ENCODE data around the gene MEF2C. TPM values are rescaled to one million over a fixed set of nuclear protein-coding genes. Genes with fewer than 3 reads are reported as not detected.

Gene MEF2C
- 9.9 TPM for total RNA-seq (2021; ENCODE audit: unreplicated experiment)
- polyA plus RNA-seq (2012; ENCODE audit: insufficient read length): 6.6 TPM
- Bru-seq, nascent RNA: percentile 57 among the genes with signal in this experiment
- percentile 47 among the genes with signal in this experiment for BruChase-seq, experiment 1, labeled RNA remaining after a 2-hour chase
- percentile 43 among the genes with signal in this experiment for BruChase-seq, experiment 2, labeled RNA remaining after a 6-hour chase
- long read RNA-seq, partial matches to known transcripts: 4 of 14 reads
- long read RNA-seq, other reads (novel, unspliced or antisense): 6 of 14 reads

GRCh38 chr5:88883059-88883835 is at the start of gene MEF2C:
Gene MEF2C, minus strand, starts transcription at chr5:88883184. Its CDS starts 59,396 bp downstream, at chr5:88823788.
- no peak for DNase-seq (ENCODE audit: low read depth, low spot score)
- CTCF ChIA-PET: interaction anchor here (0.7 kb wide), 1 partner anchor 156 kb away, joined by 3 read pairs; no protein-coding TSS in a partner anchor
- no peak for TF ChIP-seq SIN3A (IDR thresholded peaks at IDR 0.05; ENCODE audit: borderline replicate concordance, insufficient read depth, low read depth, low read length)
- TF ChIP-seq POLR2AphosphoS5 (IDR thresholded peaks at IDR 0.05; ENCODE audit: low read depth, low read length): peak; percentile 40; the same call in 1 of the 2 replicates
- peak; percentile 16; the same call in 1 of the 2 replicates for TF ChIP-seq TCF7L2 (IDR thresholded peaks at IDR 0.05; ENCODE audit: low read depth, low read length)
- peak; percentile 82 for ATAC-seq
- in situ Hi-C loops (cut with HindIII; ENCODE audit: low pct_unique_long_range_greater_than_20kb, low sequenced_read_pairs) (no loop called here), intact Hi-C loops (cut with micrococcal nuclease; ENCODE audit: unreplicated experiment) (loop anchor here (2.0 to 10.0 kb wide), 3 partner anchors 56 to 1382 kb away; no protein-coding TSS in a partner anchor)
- Histone ChIP-seq H3K9me3 (ENCODE audit: control insufficient read depth, insufficient read depth, low read depth, low read length) (no peaks in the 10 kb centered on the region), H3K27ac (ENCODE audit: low read length) (peak within 1 kb of the TSS; percentile 92), H3K36me3 (ENCODE audit: control insufficient read depth, insufficient read depth, low read length) (no peaks in the 10 kb centered on the region; the same call in 1 of the 2 replicates), H3K4me1 (ENCODE audit: control insufficient read depth, insufficient read depth, low read length) (peaks cover 47% of the 10 kb centered on the region), H3K27me3 (ENCODE audit: control insufficient read depth, insufficient read depth, low read length) (no peaks in the 10 kb centered on the region), H3K4me3 (ENCODE audit: low read depth in 2 of 2, low read length in 2 of 2) (peak within 1 kb of the TSS; percentile 66 to 79)
- BruUV-seq (replicated peaks): no TSS peak
- POLR2A ChIA-PET: interaction anchor here (0.6 kb wide), 2 partner anchors 53 to 155 kb away, joined by 3 to 4 read pairs; no protein-coding TSS in a partner anchor

DNA sequence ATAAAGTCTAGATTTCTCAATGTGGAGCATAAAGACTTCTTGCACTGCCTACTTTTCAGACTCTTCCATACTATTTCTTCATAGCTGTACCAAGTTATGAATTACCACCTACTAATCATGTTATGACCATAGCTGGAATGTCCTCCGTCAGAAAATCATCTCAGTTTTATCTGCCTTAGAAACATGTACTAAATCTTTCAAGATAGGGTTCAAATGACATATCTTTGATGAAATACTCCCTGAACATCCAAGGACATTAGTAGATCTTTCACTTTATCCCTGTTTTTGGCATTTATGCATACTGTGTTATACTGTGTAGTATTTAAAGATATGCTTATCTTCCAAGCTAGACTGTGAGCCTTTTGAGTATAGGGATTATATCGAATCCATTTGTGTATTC is 49.6 kb upstream of the MEF2C start:
- intact Hi-C loops (cut with micrococcal nuclease; ENCODE audit: unreplicated experiment): no loop called here
- no peak for DNase-seq (ENCODE audit: low read depth, low spot score)
- no peaks in the 10 kb centered on the region for H3K4me1 ChIP-seq (ENCODE audit: control insufficient read depth, insufficient read depth, low read length)
- CTCF ChIA-PET: no interaction called here
- ATAC-seq: no peak
- no TSS peak for BruUV-seq (replicated peaks)
- H3K36me3 ChIP-seq (ENCODE audit: control insufficient read depth, insufficient read depth, low read length): no peaks in the 10 kb centered on the region
- TF ChIP-seq, protein P1, sequence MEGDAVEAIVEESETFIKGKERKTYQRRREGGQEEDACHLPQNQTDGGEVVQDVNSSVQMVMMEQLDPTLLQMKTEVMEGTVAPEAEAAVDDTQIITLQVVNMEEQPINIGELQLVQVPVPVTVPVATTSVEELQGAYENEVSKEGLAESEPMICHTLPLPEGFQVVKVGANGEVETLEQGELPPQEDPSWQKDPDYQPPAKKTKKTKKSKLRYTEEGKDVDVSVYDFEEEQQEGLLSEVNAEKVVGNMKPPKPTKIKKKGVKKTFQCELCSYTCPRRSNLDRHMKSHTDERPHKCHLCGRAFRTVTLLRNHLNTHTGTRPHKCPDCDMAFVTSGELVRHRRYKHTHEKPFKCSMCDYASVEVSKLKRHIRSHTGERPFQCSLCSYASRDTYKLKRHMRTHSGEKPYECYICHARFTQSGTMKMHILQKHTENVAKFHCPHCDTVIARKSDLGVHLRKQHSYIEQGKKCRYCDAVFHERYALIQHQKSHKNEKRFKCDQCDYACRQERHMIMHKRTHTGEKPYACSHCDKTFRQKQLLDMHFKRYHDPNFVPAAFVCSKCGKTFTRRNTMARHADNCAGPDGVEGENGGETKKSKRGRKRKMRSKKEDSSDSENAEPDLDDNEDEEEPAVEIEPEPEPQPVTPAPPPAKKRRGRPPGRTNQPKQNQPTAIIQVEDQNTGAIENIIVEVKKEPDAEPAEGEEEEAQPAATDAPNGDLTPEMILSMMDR (IDR thresholded peaks at IDR 0.05): no peak
- TF ChIP-seq TCF7L2 (IDR thresholded peaks at IDR 0.05; ENCODE audit: low read depth, low read length) (no peak), SIN3A (IDR thresholded peaks at IDR 0.05; ENCODE audit: borderline replicate concordance, insufficient read depth, low read depth, low read length) (no peak), POLR2AphosphoS5 (IDR thresholded peaks at IDR 0.05; ENCODE audit: low read depth, low read length) (no peak)
- H3K27me3 ChIP-seq (ENCODE audit: control insufficient read depth, insufficient read depth, low read length): no peaks in the 10 kb centered on the region
- H3K4me3 ChIP-seq (ENCODE audit: low read depth in 2 of 2, low read length in 2 of 2): no peak overlapping the region
- in situ Hi-C loops (cut with HindIII; ENCODE audit: low pct_unique_long_range_greater_than_20kb, low sequenced_read_pairs): no loop called here
- no peaks in the 10 kb centered on the region for H3K9me3 ChIP-seq (ENCODE audit: control insufficient read depth, insufficient read depth, low read depth, low read length)
- no peak overlapping the region for H3K27ac ChIP-seq (ENCODE audit: low read length)
- POLR2A ChIA-PET: no interaction called here

- H3K9me3 ChIP-seq (ENCODE audit: control insufficient read depth, insufficient read depth, low read depth, low read length): no peaks in the 10 kb centered on the region
- BruUV-seq (replicated peaks): no TSS peak
- H3K4me3 ChIP-seq (ENCODE audit: low read depth in 2 of 2, low read length in 2 of 2): no peak overlapping the region
- no peaks in the 10 kb centered on the region for H3K27me3 ChIP-seq (ENCODE audit: control insufficient read depth, insufficient read depth, low read length)
- TF ChIP-seq SIN3A (IDR thresholded peaks at IDR 0.05; ENCODE audit: borderline replicate concordance, insufficient read depth, low read depth, low read length) (no peak), TCF7L2 (IDR thresholded peaks at IDR 0.05; ENCODE audit: low read depth, low read length) (no peak), POLR2AphosphoS5 (IDR thresholded peaks at IDR 0.05; ENCODE audit: low read depth, low read length) (no peak)
- TF ChIP-seq, protein P2, sequence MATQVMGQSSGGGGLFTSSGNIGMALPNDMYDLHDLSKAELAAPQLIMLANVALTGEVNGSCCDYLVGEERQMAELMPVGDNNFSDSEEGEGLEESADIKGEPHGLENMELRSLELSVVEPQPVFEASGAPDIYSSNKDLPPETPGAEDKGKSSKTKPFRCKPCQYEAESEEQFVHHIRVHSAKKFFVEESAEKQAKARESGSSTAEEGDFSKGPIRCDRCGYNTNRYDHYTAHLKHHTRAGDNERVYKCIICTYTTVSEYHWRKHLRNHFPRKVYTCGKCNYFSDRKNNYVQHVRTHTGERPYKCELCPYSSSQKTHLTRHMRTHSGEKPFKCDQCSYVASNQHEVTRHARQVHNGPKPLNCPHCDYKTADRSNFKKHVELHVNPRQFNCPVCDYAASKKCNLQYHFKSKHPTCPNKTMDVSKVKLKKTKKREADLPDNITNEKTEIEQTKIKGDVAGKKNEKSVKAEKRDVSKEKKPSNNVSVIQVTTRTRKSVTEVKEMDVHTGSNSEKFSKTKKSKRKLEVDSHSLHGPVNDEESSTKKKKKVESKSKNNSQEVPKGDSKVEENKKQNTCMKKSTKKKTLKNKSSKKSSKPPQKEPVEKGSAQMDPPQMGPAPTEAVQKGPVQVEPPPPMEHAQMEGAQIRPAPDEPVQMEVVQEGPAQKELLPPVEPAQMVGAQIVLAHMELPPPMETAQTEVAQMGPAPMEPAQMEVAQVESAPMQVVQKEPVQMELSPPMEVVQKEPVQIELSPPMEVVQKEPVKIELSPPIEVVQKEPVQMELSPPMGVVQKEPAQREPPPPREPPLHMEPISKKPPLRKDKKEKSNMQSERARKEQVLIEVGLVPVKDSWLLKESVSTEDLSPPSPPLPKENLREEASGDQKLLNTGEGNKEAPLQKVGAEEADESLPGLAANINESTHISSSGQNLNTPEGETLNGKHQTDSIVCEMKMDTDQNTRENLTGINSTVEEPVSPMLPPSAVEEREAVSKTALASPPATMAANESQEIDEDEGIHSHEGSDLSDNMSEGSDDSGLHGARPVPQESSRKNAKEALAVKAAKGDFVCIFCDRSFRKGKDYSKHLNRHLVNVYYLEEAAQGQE (IDR thresholded peaks at IDR 0.05; ENCODE audit: insufficient read depth in 1 of 2, low read depth in 2 of 2, low read length in 1 of 2): no peak
- TF ChIP-seq, protein P1 (IDR thresholded peaks at IDR 0.05): no peak
- ChIA-PET POLR2A (no interaction called here), CTCF (no interaction called here)
- ATAC-seq (no peak), DNase-seq (ENCODE audit: low read depth, low spot score) (no peak)
- no peak overlapping the region for H3K27ac ChIP-seq (ENCODE audit: low read length)
- no peaks in the 10 kb centered on the region for H3K36me3 ChIP-seq (ENCODE audit: control insufficient read depth, insufficient read depth, low read length)
- intact Hi-C loops (cut with micrococcal nuclease; ENCODE audit: unreplicated experiment) (no loop called here), in situ Hi-C loops (cut with HindIII; ENCODE audit: low pct_unique_long_range_greater_than_20kb, low sequenced_read_pairs) (no loop called here)
- H3K4me1 ChIP-seq (ENCODE audit: control insufficient read depth, insufficient read depth, low read length): no peaks in the 10 kb centered on the region
Measured at GRCh38 chr5:88930335-88930734, 47.4 kb upstream of the MEF2C start.
